Skin epidermis (tissue), 12 donors: ENCODE results near the gene ZC3H12D.
A peak's percentile ranks its signal among the peaks of the same experiment; 100 is the strongest.

Source experiments
- H3K27ac ChIP-seq, 21 experiments: fragments of 200-600 bp; sonication (generic) in 11 of 21; one replicate each; pipeline ENCODE4 v1.5.0; 2020; ENCODE audit warnings: mild to moderate bottlenecking in 3 of 21, inconsistent platforms in 2 of 21, moderate library complexity in 2 of 21
- H3K4me3 ChIP-seq, 7 experiments: fragments of 200-600 bp; sonication (generic) in 2 of 7; one replicate each; pipeline ENCODE4 v1.5.0; 2020; ENCODE audit warnings: inconsistent platforms in 2 of 7, mild to moderate bottlenecking in 2 of 7, moderate library complexity in 1 of 7

ZC3H12D gene

DNA sequence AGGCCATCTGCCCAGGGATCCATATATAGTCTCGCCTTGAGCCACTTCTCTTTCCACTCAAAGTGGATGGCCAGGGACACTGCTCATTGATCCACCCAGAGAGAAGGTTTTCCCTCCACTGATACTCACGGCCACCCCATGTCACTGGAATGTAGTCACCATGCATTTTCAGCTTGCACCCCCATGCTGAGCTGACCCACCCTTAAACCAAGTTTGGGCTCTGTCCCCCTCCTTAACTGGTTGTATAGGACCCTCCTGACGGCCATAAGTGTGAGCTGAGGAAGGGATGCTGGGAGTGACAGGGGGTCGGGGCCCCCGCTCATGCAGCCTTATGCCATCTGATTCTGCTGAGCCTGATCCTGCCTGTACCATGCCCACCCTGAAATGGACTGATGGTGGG lies 59.1 kb downstream of the ZC3H12D start:
- Histone ChIP-seq H3K27ac (no peak overlapping the region), H3K4me3 (no peak overlapping the region)

DNA sequence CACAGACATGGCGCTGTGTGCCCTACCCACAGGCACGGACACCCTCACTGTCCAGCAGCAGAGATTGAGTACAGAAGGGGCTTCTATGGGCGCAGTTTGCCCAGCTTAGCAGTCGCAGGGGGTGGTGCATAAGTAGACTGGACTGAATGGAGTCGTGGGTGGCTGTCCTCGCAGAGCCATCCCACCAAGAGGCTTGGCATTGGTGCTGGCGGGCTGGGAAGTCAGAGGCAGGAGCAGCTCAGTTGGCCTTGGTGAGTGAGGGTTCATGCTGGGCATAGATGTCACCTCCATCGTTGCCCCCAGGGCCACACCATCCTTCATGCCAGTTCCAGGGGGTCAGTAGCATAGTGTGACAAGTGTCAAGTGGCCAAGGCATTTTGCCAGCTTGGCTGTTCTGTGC lies 59.6 kb downstream of the ZC3H12D start:
- Histone ChIP-seq H3K4me3 (no peak overlapping the region), H3K27ac (peak overlapping the region in 2 of 21 experiments; percentile 7 to 18)

DNA sequence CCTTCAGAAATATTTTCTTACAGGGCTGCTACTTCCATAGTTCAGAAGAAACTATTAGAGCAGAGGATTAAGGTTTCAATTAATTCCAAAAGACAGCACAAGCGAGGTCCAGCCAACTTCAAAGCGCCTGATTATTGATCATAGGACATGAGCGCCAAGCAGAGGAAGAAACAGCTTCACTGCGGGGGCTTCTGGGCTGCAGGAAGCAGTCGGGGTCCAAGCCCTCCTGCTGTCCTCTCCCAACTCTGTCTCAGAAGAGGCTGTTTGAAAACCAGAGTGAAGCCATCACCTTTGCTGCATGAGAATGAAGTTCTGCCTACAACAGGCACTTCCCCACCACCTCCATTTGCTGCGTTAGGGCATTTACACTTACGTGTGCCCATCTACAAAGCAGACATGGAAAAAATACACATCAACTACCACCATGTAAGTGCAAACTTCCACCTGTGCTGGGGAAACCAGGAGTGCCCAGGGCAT lies 60.8 kb downstream of the ZC3H12D start:
- H3K27ac ChIP-seq, result peak overlapping the region in 15 of 21 experiments; percentile 6 to 85 (median 59)
- H3K4me3 ChIP-seq, result no peak overlapping the region

DNA sequence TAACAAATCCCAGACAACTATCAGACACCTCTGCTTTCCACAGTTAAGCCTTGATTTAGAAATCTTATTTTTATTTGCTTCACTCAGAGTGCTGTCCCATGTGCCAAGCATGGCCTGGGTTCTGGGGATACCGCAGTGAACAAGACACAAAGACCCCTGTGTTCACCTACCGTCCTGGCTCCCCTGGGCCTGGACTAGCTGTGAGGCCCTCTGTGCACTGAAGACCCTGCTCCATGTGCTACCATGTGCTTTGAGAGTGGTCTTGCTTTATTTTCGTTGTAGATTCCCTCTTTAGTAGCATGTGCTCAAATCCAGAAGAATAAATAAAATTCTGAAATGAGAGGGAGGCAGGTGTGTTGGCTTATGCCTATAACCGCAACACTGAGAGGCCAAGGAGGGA lies 62.2 kb downstream of the ZC3H12D start:
- peak overlapping the region in 8 of 21 experiments; percentile 10 to 85 (median 50) for H3K27ac ChIP-seq
- no peak overlapping the region for H3K4me3 ChIP-seq

DNA sequence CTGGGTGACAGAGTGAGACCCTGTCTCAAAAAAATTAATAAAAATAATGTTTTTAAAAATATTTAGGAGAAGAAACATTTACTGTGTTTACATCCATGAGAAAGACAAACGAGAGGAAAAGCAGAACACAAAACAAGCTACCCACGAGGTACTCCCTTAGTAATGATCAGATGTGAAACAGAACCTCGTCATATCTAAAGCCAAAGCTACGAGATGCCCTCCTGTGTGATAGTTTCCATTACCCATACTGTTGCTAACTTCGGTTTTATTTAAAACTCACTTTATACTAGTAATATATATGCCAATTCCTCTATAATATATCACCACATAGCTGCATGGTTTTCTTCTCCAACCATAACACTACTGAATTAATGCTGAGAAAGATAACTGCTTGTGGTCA lies 63.7 kb downstream of the ZC3H12D start:
- Histone ChIP-seq H3K4me3 (no peak overlapping the region), H3K27ac (no peak overlapping the region)

DNA sequence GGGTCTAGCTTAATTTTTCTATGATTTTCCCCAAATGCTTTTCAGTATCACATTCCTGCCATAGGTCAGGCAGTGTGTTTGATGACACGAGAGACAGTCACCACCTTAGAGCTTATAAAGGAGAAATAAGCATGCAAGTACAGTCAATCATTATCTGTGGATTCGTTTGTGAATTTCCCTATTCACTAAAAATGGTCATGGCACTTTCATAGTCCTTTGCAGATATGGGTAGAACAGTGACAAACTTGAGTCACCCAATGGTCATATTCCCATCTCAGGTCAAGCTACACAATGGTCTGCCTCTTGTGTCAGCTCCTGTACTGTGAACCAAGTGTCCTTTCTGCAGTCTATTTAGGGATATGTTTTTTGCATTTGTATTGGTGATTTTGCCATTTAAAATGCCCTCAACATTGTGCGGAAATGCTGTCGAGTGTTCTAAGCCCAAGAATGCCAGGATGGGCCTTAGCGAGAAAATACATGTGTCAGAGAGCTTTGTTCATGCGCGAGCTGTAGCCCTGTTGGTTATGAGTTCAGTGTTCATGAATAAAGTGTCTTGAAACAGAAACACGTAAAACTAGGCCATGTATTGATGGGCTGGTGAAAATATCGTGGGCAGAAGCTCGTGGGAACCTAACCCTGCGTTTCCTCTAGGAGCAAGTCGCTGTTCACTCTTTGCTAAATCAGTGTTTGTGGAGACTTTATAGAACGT lies 65.0 kb downstream of the ZC3H12D start:
- H3K27ac ChIP-seq, result no peak overlapping the region

DNA sequence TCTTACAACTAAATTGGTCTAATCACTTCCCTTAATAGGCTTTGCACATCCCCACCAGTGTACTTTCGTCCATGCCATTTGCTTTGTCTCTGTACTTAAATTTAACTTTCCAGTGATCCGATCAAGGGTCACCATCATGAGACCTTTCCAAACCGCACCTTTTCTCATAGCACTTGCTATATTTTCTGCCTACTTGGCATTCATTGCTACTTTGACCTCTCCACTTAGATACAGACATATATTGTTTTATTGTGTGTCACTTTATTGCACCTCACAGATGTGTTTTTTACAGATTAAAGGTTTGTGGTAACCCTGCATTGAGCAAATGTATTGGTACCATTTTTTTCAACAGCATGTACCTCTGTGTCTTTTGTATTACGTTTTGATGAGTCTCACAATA lies 70.0 kb downstream of the ZC3H12D start:
- H3K4me3 ChIP-seq, result no peak overlapping the region
- no peak overlapping the region for H3K27ac ChIP-seq

More for the DNA sequence above, 65.0 kb downstream of the ZC3H12D start:
- no peak overlapping the region for H3K4me3 ChIP-seq

DNA sequence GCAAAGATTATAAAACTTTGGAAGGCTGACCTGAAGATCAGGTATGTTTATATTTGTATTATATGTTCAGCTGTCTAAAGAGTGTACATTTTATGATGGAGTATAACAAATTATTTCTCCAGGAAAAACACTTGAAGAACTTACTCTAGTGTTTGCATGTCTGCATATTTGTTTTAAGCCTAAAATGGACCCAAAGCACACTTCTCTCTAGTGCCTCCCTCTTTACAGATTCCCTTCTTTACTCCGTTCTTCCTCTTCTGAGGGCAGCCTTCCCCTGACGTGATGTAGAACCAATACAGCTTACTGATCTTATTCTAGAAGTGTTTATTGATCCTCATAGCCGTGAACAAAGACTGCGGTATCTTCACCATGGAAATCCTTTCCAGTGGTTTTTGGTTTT lies 70.8 kb downstream of the ZC3H12D start:
- no peak overlapping the region for H3K27ac ChIP-seq
- no peak overlapping the region for H3K4me3 ChIP-seq

DNA sequence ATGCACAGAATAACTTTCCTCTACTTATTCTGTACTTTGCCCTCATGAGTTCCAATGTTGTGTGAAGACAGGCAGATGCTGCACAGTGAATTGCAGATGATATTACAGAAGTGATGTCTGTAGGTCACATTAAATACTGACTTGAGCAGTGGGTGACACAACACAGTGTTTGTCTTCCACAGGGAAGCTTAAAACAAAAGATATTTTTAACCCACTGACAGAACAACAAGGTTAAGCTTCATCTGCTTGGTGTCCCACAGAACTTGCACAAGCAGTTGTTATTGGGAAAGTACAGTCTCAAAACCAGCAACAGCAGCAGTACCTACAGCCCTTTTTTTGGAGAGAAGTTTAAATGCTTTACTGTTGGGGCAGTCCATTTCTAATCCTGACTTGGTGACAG lies 74.3 kb downstream of the ZC3H12D start:
- Histone ChIP-seq H3K4me3 (no peak overlapping the region), H3K27ac (no peak overlapping the region)

DNA sequence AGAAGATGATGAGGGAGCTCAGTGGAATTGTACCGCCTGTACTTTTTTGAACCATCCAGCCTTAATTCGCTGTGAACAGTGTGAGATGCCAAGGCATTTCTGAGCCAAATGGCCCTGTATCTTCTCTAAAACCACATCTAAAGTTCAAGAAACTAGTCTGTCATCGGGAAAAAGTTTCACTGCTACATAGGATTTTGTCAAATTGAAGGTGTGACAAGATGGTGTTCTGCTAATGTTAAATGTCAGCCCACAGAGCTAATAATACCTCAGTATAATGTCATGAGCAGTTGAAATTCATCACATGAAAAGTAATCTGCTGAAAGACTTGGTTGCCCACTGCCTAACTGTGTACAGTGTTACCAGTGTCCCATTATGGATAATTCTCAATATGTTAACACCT lies 75.2 kb downstream of the ZC3H12D start:
- no peak overlapping the region for H3K27ac ChIP-seq
- no peak overlapping the region for H3K4me3 ChIP-seq

DNA sequence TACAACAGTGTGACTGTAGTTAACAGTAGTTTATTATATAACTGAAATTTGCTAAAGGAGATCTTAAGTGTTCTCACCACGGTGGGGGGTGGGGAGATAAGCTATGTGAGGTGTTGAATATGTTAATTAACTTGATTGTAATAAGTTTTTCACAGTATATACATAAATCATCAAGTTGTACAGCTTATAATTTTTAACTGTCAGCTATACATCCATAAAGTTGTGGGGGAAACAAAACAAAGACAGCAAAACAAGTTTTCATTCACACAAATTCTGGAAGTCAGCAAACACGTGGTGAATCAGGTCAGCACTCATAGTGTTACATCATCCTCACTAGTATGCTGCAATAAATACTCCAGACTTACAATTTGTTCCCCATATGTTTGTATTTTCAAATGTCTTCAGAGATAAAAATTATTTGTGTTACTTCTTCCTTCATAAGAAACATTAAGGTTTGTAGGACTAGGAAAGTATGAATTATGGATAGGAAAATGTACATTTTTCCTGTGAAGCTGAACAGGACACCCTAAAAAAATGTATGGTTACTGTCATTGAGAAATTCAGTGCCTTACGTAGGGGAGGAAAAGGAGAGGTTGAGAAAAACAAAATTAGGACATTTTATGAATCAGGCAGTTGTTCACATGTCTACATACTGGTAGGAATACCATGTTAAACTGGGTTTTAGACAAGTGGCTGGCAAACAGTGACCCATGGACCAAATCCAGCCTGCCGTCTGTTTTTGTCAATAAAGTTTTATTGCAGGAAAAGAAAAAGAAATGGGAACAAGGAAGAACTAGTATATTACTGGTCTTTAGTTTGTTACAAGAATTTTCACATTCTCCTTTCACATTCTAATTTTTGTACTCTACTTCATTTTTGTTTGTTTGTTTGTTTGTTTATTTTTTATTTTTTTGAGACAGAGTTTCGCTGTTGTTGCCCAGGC lies 78.7 kb downstream of the ZC3H12D start:
- H3K27ac ChIP-seq, result no peak overlapping the region

DNA sequence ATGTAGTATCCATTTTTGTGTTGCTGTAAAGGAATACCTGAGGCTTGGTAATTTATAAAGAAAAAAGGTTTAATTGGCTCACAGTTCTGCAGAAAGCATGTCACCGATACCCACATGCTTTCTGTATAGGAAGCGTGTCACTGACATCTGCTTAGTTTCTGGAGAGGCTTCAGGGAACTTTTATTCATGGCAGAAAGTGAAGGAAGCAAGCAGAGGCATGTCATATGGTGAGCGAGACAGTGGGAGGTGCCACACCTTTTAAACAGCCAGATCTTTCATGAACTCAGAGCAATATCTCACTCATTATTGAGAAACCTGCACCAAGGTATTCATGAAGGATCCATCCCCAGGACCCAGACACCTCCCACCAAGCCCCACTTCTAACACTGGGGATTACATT lies 81.3 kb downstream of the ZC3H12D start:
- Histone ChIP-seq H3K4me3 (no peak overlapping the region), H3K27ac (no peak overlapping the region)

More for the DNA sequence above, 78.7 kb downstream of the ZC3H12D start:
- H3K4me3 ChIP-seq, result no peak overlapping the region

DNA sequence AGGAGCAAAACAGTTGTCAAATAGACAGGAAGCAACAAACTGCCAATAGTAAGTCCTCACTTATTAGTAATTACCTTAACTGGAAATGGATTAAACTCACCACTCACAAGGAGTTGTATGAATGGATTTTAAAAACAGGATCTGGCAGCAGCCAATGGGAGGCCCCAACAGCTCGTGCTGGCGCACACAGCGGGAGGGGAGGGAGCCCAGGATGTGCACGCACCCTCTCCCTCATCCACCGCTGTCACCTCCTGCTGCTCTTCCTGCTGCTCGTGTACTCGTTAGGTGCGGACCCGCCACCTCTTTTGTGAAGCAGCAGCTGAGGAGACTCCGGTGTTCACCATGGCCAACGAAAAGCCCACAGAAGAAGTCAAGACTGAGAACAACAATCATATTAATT lies 84.8 kb downstream of the ZC3H12D start, which contains the start of gene SUMO4:
Gene SUMO4, plus strand, starts transcription at position 213 of the 400 bp plus-strand sequence. Its CDS starts 130 bp downstream, at position 343.
- Histone ChIP-seq H3K27ac (no peak within 1 kb of the TSS), H3K4me3 (no peak within 1 kb of the TSS)

DNA sequence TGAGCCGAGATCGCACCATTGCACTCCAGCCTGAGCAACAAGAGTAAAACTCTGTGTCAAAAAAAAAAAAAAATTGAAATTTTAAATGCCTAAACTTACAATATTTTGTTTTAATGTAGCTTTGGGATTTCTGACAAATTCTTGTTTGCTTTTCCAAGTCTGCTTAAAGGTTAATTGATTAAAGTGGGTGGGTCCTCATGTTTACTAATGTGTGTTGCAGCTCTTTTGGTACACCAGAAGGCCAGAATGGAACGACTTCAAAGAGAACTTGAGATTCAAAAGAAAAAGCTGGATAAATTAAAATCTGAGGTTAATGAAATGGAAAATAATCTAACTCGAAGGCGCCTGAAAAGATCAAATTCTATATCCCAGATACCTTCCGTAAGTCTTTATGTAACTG lies 87.4 kb downstream of the ZC3H12D start:
- H3K27ac ChIP-seq, result no peak overlapping the region

More for the DNA sequence above, 87.4 kb downstream of the ZC3H12D start:
- H3K4me3 ChIP-seq, result no peak overlapping the region
